Keratinocyte (primary cell): ENCODE data around the gene RELB. TPM values are rescaled to one million over a fixed set of nuclear protein-coding genes. Genes with fewer than 3 reads are reported as not detected.

Source experiments
- DNase-seq: peaks from one replicate; pipeline ENCODE4 v3.0.0-alpha.2; 2011; ENCODE audit warnings: low read depth, missing footprints, low spot score
- FAIRE-seq: peaks from 2 replicates; lab custom pipeline; 2011; peaks lifted over from hg19 to GRCh38; lab: Jason Lieb, UNC
- H2AFZ ChIP-seq: 2 replicates; pipeline ENCODE4 v1.6.0; 2012; ENCODE audit warnings: low read length, control low read depth, inconsistent platforms; ENCODE audit not compliant: control insufficient read depth
- H3K27ac ChIP-seq: 2 replicates; pipeline ENCODE4 v1.5.1; 2011; ENCODE audit warnings: low read length; ENCODE audit not compliant: control insufficient read depth, insufficient read depth
- H3K27me3 ChIP-seq: 3 replicates; pipeline ENCODE4 v1.6.0; 2011; ENCODE audit warnings: low read length; ENCODE audit not compliant: control insufficient read depth, insufficient read depth; ENCODE audit errors: extremely low read depth
- H3K36me3 ChIP-seq, 2 experiments: 2 replicates in 1 of 2; 3 replicates in 1 of 2; pipeline ENCODE4 v1.5.1; 2011; ENCODE audit warnings: low read length in 2 of 2, mild to moderate bottlenecking in 1 of 2; ENCODE audit not compliant: control insufficient read depth in 2 of 2, insufficient read depth in 2 of 2; ENCODE audit errors: extremely low read depth in 1 of 2
- H3K4me1 ChIP-seq: 3 replicates; pipeline ENCODE4 v1.5.1; 2011; ENCODE audit warnings: low read length; ENCODE audit not compliant: control insufficient read depth, insufficient read depth; ENCODE audit errors: extremely low read depth
- H3K4me2 ChIP-seq: 3 replicates; pipeline ENCODE4 v1.6.0; 2011; ENCODE audit warnings: low read depth, low read length; ENCODE audit not compliant: control insufficient read depth, insufficient read depth; ENCODE audit errors: extremely low read depth
- H3K4me3 ChIP-seq, 3 experiments: fragments of 200-600 bp in 1 of 3; sonication (generic) in 1 of 3; 2 replicates in 2 of 3; 3 replicates in 1 of 3; pipeline ENCODE4 v1.5.1; 2011 to 2016; ENCODE audit warnings: low read length in 3 of 3, mild to moderate bottlenecking in 3 of 3, control low read depth in 2 of 3, inconsistent platforms in 1 of 3, low read depth in 1 of 3, mixed read lengths in 1 of 3, mixed run types in 1 of 3, moderate library complexity in 1 of 3; ENCODE audit not compliant: control insufficient read depth in 2 of 3, insufficient read depth in 2 of 3; ENCODE audit errors: extremely low read depth in 1 of 3
- H3K79me2 ChIP-seq: 2 replicates; pipeline ENCODE4 v1.6.0; 2012; ENCODE audit warnings: low read length; ENCODE audit not compliant: control insufficient read depth, insufficient read depth
- H3K9ac ChIP-seq: 3 replicates; pipeline ENCODE4 v1.6.0; 2011; ENCODE audit warnings: low read length; ENCODE audit not compliant: control insufficient read depth, insufficient read depth; ENCODE audit errors: extremely low read depth
- H3K9me1 ChIP-seq: 3 replicates; pipeline ENCODE4 v1.6.0; 2011; ENCODE audit warnings: low read length; ENCODE audit not compliant: control insufficient read depth, insufficient read depth; ENCODE audit errors: extremely low read depth
- H3K9me3 ChIP-seq: 2 replicates; pipeline ENCODE4 v1.5.1; 2012; ENCODE audit warnings: low read depth, low read length; ENCODE audit not compliant: control insufficient read depth
- H4K20me1 ChIP-seq: 3 replicates; pipeline ENCODE4 v1.6.0; 2011; ENCODE audit warnings: low read length; ENCODE audit not compliant: control insufficient read depth, insufficient read depth; ENCODE audit errors: extremely low read depth
- EZH2 ChIP-seq: IDR thresholded peaks from one replicate; pipeline ENCODE4 v1.6.1; 2012; ENCODE audit warnings: inconsistent platforms, mild to moderate bottlenecking, low read length, moderate library complexity
- dilution Hi-C: fragments of 300-500 bp; cut with MboI; formaldehyde crosslinking; loops from one replicate; pipeline ENCODE4 v1.7.0; 2020; ENCODE audit warnings: low sequenced_read_pairs; ENCODE audit not compliant: extremely low pct_ligation_motif_present
- polyA plus RNA-seq, 5 experiments: library from polyadenylated mRNA; depleted of rRNA in 3 of 5; stranded (reverse) in 3 of 5; stranded (forward) in 1 of 5; unstranded in 1 of 5; fragments of >200 nt; gene quantifications; 1 replicate in 1 of 5; 2 replicates in 3 of 5; 3 replicates in 1 of 5; pipeline versions ENCODE4 v1.2.1 to v1.2.3, GENCODE V29; 2011 to 2012; ENCODE audit warnings: missing spikeins in 2 of 5, low read depth in 1 of 5, low replicate concordance in 1 of 5
- TF ChIP-seq, protein P1 (sequence below), 3 experiments: IDR thresholded peaks in 1 of 3; conservative IDR thresholded peaks in 1 of 3; optimal IDR thresholded peaks in 1 of 3; 2 replicates in 2 of 3; 3 replicates in 1 of 3; pipeline versions ENCODE3 to v1.5.1; 2011; ENCODE audit warnings: low read length in 3 of 3, mild to moderate bottlenecking in 3 of 3, moderate library complexity in 2 of 3, control low read depth in 1 of 3, inconsistent platforms in 1 of 3; ENCODE audit not compliant: insufficient read depth in 2 of 3; ENCODE audit errors: extremely low read depth in 1 of 3

RELB gene
- polyA plus RNA-seq, 1 donor (not counting 4 experiments of a cell fraction or from before 2014, with no cell fraction given), result 3.6 TPM

- H3K9ac ChIP-seq, result no peak overlapping the region
- H3K27ac ChIP-seq, result no peak overlapping the region
- H3K36me3 ChIP-seq, result peaks cover 11 to 43% of the 10 kb centered on the region in 2 experiments
- DNase-seq (no peak), FAIRE-seq (no peak)
- no peak for TF ChIP-seq EZH2
- TF ChIP-seq, protein P1, sequence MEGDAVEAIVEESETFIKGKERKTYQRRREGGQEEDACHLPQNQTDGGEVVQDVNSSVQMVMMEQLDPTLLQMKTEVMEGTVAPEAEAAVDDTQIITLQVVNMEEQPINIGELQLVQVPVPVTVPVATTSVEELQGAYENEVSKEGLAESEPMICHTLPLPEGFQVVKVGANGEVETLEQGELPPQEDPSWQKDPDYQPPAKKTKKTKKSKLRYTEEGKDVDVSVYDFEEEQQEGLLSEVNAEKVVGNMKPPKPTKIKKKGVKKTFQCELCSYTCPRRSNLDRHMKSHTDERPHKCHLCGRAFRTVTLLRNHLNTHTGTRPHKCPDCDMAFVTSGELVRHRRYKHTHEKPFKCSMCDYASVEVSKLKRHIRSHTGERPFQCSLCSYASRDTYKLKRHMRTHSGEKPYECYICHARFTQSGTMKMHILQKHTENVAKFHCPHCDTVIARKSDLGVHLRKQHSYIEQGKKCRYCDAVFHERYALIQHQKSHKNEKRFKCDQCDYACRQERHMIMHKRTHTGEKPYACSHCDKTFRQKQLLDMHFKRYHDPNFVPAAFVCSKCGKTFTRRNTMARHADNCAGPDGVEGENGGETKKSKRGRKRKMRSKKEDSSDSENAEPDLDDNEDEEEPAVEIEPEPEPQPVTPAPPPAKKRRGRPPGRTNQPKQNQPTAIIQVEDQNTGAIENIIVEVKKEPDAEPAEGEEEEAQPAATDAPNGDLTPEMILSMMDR (optimal IDR thresholded peaks at IDR 0.05 in 1 of 3, IDR thresholded peaks at IDR 0.05 in 1 of 3, conservative IDR thresholded peaks at IDR 0.05 in 1 of 3; ENCODE audit: extremely low read depth in 1 of 3, insufficient read depth in 2 of 3, low read length in 3 of 3), result no peak
- H3K9me1 ChIP-seq, result no peaks in the 10 kb centered on the region
- dilution Hi-C loops, result no loop called here
- no peaks in the 10 kb centered on the region for H4K20me1 ChIP-seq
- H3K4me1 ChIP-seq, result no peaks in the 10 kb centered on the region
- no peak overlapping the region for H3K4me3 ChIP-seq
- no peaks in the 10 kb centered on the region for H3K79me2 ChIP-seq
- H3K27me3 ChIP-seq, result no peaks in the 10 kb centered on the region
- no peak overlapping the region for H2AFZ ChIP-seq
- no peaks in the 10 kb centered on the region for H3K9me3 ChIP-seq
- H3K4me2 ChIP-seq, result no peak overlapping the region
Measured at GRCh38 chr19:44974857-44975256, 26.4 kb upstream of the RELB start.

DNA sequence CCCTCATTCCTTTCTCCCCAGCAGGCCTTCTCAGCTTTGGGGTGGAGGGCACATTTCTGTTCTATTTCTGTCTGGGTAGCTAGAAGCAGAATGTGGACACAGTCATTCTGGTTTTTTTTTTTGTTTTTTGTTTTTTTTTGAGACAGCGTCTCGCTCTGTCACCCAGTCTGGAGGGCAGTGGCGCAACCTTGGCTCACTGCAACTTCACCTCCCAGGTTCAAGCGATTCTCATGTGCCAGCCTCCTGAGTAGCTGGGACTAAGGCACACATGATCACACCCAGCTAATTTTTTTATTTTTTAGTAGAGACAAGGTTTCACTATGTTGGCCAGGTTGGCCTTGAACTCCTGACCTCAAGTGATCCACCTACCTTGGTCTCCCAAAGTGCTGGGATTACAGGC, 25.8 kb upstream of the RELB start:
- Histone ChIP-seq H3K4me2 (no peak overlapping the region), H3K9me3 (no peaks in the 10 kb centered on the region), H3K36me3 (peaks cover 11 to 44% of the 10 kb centered on the region in 2 experiments), H3K9me1 (no peaks in the 10 kb centered on the region), H3K27me3 (no peaks in the 10 kb centered on the region), H3K79me2 (no peaks in the 10 kb centered on the region), H3K27ac (no peak overlapping the region), H2AFZ (no peak overlapping the region), H3K9ac (no peak overlapping the region), H3K4me3 (no peak overlapping the region), H4K20me1 (no peaks in the 10 kb centered on the region), H3K4me1 (no peaks in the 10 kb centered on the region)
- no peak for TF ChIP-seq EZH2
- TF ChIP-seq, protein P1 (optimal IDR thresholded peaks at IDR 0.05 in 1 of 3, IDR thresholded peaks at IDR 0.05 in 1 of 3, conservative IDR thresholded peaks at IDR 0.05 in 1 of 3; ENCODE audit: extremely low read depth in 1 of 3, insufficient read depth in 2 of 3, low read length in 3 of 3), result no peak
- DNase-seq (no peak), FAIRE-seq (no peak)
- dilution Hi-C loops, result no loop called here
